Esophagus squamous epithelium (tissue), 5 donors: ENCODE results near the gene MAIP1. TPM values are rescaled to one million over a fixed set of nuclear protein-coding genes. Genes with fewer than 3 reads are reported as not detected.
A peak's percentile ranks its signal among the peaks of the same experiment; 100 is the strongest.
"Not testable (repeated sequence)": the region's sequence is repeated elsewhere in the genome, so short reads cannot be mapped to it uniquely, and the experiment has no call there.

Experiments
- DNase-seq: peaks from one replicate; lab custom pipeline; 2025; lab: John Stamatoyannopoulos, UW
- H3K27ac ChIP-seq, 4 donors: fragments of 200-600 bp; sonication (generic); one replicate each; pipeline ENCODE4 v1.5.1; 2016 to 2019; ENCODE audit warnings: mild to moderate bottlenecking in 1 of 4
- H3K27me3 ChIP-seq, 4 donors: fragments of 200-600 bp; sonication (generic); 1 replicate in 3 of 4; 2 replicates in 1 of 4; pipeline versions ENCODE4 v1.5.1 to v1.6.0; 2017 to 2021; ENCODE audit warnings: antibody characterized with exemption in 1 of 4
- H3K36me3 ChIP-seq, 3 donors: fragments of 200-600 bp; sonication (generic); one replicate each; pipeline ENCODE4 v1.5.1; 2016 to 2019
- H3K4me1 ChIP-seq, 3 donors: fragments of 200-600 bp; sonication (generic); one replicate each; pipeline ENCODE4 v1.5.1; 2017 to 2019
- H3K4me3 ChIP-seq, 4 donors: fragments of 200-600 bp; sonication (generic); 1 replicate in 3 of 4; 2 replicates in 1 of 4; pipeline ENCODE4 v1.5.1; 2016 to 2019; ENCODE audit warnings: mild to moderate bottlenecking in 2 of 4, moderate library complexity in 1 of 4
- H3K9me3 ChIP-seq, 3 donors: fragments of 200-600 bp; sonication (generic); one replicate each; pipeline ENCODE4 v1.5.1; 2016 to 2019
- POLR2A ChIP-seq, 4 donors: fragments of 450-650 bp; IDR thresholded peaks; one replicate each; pipeline ENCODE4 v1.6.1; 2017; ENCODE audit warnings: antibody characterized with exemption in 4 of 4, mild to moderate bottlenecking in 4 of 4, moderate library complexity in 3 of 4
- WGBS, 2 donors: methylation state at CpG; one replicate each; pipeline ENCODE4 v1.1.5; 2018; 5-methylcytosine and 5-hydroxymethylcytosine counted together
- intact Hi-C: fragments of 100-400 bp; cut with DNase I; formaldehyde crosslinking; loops from one replicate; pipeline ENCODE4 v1.15.0; 2022
- total RNA-seq, 4 donors: library from RNA; depleted of rRNA; stranded (reverse); fragments of >200 nt; gene quantifications; one replicate each; pipeline ENCODE4 v1.1.0, GENCODE V29; 2016
- TF ChIP-seq, protein P1 (sequence below), 6 experiments: fragments of 450-650 bp in 4 of 6; fragments of 200-600 bp in 2 of 6; sonication (generic) in 2 of 6; IDR thresholded peaks; one replicate each; pipeline ENCODE4 v1.5.1; 2016 to 2019; ENCODE audit warnings: antibody characterized with exemption in 6 of 6, mild to moderate bottlenecking in 4 of 6, moderate library complexity in 4 of 6
- donor health status: DM: yes; HTN: yes; CAD: no.

MAIP1 gene
- total RNA-seq, 4 donors from 2014 or later = 10.4 to 27.4 (median 22.0) TPM

DNA sequence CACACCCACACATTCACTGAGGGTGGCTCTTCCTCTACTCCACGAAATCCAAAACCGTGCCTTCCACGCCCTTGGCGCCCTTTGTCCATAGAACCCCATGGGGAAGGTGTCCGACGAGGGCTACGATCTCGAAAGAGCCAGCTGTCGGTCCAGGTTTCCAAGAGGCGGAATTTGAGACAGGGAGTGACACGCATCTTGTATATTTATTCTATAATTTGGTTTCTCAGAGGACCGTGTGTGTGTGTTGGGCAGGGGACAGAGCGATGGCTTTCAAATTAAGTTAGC, 43.6 kb upstream of the MAIP1 start:
- intact Hi-C loops = no loop called here
- DNase-seq = no peak
- peak overlapping the region; percentile 86 to 99 (median 90) for H3K4me3 ChIP-seq
- peaks cover 14 to 39% (median 16%) of the 10 kb centered on the region in 3 donors for H3K4me1 ChIP-seq
- peaks cover 0 to 2% (median 0%) of the 10 kb centered on the region in 3 donors for H3K9me3 ChIP-seq
- no peaks in the 10 kb centered on the region for H3K27me3 ChIP-seq
- TF ChIP-seq POLR2A (IDR thresholded peaks at IDR 0.05) = no peak
- TF ChIP-seq, protein P1, sequence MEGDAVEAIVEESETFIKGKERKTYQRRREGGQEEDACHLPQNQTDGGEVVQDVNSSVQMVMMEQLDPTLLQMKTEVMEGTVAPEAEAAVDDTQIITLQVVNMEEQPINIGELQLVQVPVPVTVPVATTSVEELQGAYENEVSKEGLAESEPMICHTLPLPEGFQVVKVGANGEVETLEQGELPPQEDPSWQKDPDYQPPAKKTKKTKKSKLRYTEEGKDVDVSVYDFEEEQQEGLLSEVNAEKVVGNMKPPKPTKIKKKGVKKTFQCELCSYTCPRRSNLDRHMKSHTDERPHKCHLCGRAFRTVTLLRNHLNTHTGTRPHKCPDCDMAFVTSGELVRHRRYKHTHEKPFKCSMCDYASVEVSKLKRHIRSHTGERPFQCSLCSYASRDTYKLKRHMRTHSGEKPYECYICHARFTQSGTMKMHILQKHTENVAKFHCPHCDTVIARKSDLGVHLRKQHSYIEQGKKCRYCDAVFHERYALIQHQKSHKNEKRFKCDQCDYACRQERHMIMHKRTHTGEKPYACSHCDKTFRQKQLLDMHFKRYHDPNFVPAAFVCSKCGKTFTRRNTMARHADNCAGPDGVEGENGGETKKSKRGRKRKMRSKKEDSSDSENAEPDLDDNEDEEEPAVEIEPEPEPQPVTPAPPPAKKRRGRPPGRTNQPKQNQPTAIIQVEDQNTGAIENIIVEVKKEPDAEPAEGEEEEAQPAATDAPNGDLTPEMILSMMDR (IDR thresholded peaks at IDR 0.05) = no peak
- peak overlapping the region; percentile 98 to 99 (median 98) for H3K27ac ChIP-seq
- H3K36me3 ChIP-seq = peaks cover 0 to 12% (median 5%) of the 10 kb centered on the region in 3 donors
- WGBS, 2 donors = 0% methylated on average over 12 to 13 of the region's 13 CpGs

DNA sequence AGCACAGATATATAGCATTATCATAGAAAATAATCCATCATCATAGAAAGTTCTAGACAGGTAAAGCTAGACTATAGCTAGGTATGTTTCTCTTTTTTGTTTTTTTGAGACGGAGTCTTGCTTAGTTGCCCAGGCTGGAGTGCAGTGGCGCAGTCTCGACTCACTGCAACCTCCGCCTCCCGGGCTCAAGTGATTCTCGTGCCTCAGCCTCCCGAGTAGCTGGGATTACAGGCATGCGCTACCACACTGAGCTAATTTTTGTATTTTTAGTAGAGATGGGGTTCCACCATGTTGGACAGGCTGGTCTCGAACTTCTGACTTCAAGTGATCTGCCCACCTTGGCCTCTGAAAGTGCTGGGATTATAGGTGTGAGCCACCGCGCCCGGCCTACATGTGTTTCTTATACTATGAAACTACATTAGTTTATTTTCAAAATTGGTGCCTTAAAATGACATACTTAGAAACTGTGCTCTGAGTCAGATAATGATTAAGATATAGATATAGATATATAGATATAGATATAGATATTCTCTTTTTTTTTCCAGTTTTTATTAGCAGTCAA, 42.7 kb upstream of the MAIP1 start:
- H3K4me1 ChIP-seq = peaks cover 14 to 39% (median 16%) of the 10 kb centered on the region in 3 donors
- H3K27ac ChIP-seq = peak overlapping the region in 1 of 4 donors; percentile 98
- intact Hi-C loops, H3K9me3 ChIP-seq, DNase-seq, H3K27me3 ChIP-seq: not testable (repeated sequence)
- peak overlapping the region; percentile 86 to 99 (median 90) for H3K4me3 ChIP-seq
- WGBS, 2 donors = 86 to 88% methylated on average over 12 of the region's 12 CpGs
- H3K36me3 ChIP-seq = peaks cover 0 to 19% (median 9%) of the 10 kb centered on the region in 3 donors

DNA sequence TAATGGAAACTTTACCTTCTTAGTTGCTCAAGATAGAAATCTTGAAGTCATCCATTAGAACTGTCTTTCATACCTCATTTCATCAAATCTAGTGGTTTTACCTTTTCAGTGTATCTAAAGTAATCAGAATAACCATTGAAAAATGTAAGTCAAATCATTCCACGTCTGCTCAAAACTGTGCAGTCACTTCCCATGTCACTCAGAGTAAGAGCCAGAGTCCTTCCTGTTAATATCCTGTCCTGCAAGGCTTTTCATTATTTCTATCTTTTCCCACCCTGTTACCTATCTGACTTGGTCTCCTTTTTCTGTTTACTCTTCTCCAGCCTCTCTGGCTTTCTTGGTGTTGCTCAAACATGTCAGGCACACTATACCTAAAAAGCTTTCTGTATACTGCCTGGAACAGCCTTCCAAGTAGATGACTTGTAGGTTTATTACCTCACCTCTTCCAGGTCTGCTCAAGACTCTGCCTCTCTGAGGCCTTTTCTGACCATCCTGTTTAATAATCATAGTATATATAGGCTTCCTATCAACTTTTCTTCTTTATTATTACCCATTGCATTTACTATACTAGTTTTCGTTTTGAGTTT, 40.9 kb upstream of the MAIP1 start:
- intact Hi-C loops = no loop called here
- no peak for DNase-seq
- no peak overlapping the region for H3K4me3 ChIP-seq
- H3K27ac ChIP-seq = no peak overlapping the region
- peaks cover 0 to 4% (median 0%) of the 10 kb centered on the region in 3 donors for H3K9me3 ChIP-seq
- TF ChIP-seq, protein P1 (IDR thresholded peaks at IDR 0.05) = no peak
- TF ChIP-seq POLR2A (IDR thresholded peaks at IDR 0.05) = no peak
- H3K36me3 ChIP-seq = peaks cover 0 to 37% (median 9%) of the 10 kb centered on the region in 3 donors
- 52 to 54% methylated on average over 2 of the region's 2 CpGs for WGBS, 2 donors
- H3K4me1 ChIP-seq = peaks cover 14 to 42% (median 16%) of the 10 kb centered on the region in 3 donors
- H3K27me3 ChIP-seq = no peaks in the 10 kb centered on the region

DNA sequence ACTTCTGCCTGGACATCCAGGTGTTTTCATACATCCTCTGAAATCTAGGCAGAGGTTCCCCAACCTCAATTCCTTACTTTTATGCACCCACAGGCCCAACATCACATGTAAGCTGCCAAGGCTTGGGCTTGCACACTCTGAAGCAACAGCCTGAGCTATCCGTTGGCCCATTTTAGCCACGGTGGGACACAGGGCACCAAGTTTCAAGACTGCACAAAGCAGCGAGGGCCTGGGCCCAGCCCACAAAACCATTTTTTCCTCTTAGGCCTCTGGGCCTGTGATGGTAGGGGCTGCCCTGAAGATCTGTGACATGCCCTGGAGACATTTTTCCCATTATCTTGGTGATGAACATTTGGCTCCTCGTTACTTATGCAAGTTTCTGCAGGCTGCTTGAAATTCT, 38.4 kb upstream of the MAIP1 start:
- H3K27me3 ChIP-seq = no peaks in the 10 kb centered on the region
- TF ChIP-seq, protein P1 (IDR thresholded peaks at IDR 0.05) = no peak
- TF ChIP-seq POLR2A (IDR thresholded peaks at IDR 0.05) = no peak
- intact Hi-C loops = no loop called here
- peaks cover 0 to 4% (median 0%) of the 10 kb centered on the region in 3 donors for H3K9me3 ChIP-seq
- H3K36me3 ChIP-seq = peaks cover 0 to 43% (median 9%) of the 10 kb centered on the region in 3 donors
- H3K27ac ChIP-seq = no peak overlapping the region
- H3K4me3 ChIP-seq = no peak overlapping the region
- WGBS, 2 donors = 94 to 98% methylated on average over 4 of the region's 4 CpGs
- H3K4me1 ChIP-seq = peaks cover 11 to 41% (median 13%) of the 10 kb centered on the region in 3 donors
- DNase-seq = no peak

DNA sequence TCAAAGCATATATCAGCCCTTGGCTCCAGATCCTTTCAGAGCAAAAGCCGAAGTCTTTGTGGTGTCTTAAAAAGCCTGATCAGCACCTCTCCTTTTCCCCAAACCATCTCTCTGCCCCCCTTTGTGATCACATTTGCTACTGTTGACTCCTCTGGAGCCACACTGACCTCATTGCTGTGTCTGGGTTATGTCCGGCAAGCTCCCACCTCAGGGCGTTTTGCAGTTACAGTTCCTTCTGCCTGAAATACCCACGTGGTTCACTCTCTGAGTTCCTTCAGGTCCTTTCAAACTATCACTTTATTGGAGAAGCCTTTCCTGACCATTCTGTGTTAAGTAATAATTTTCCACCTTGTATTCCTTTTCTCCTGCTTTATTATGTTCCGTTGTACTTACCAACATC, 32.5 kb upstream of the MAIP1 start:
- intact Hi-C loops = no loop called here
- WGBS, 2 donors = 74 to 76% methylated on average over 4 to 5 of the region's 5 CpGs

More for the DNA sequence above, 32.5 kb upstream of the MAIP1 start:
- Histone ChIP-seq H3K27me3 (no peaks in the 10 kb centered on the region), H3K9me3 (no peaks in the 10 kb centered on the region), H3K36me3 (peaks cover 0 to 47% (median 0%) of the 10 kb centered on the region in 3 donors), H3K27ac (no peak overlapping the region), H3K4me1 (peaks cover 0 to 12% (median 0%) of the 10 kb centered on the region in 3 donors), H3K4me3 (no peak overlapping the region)
- DNase-seq = no peak
- TF ChIP-seq, protein P1 (IDR thresholded peaks at IDR 0.05) = no peak
- no peak for TF ChIP-seq POLR2A (IDR thresholded peaks at IDR 0.05)
